Measurements from ENCODE around the gene PGGHG.

DNA sequence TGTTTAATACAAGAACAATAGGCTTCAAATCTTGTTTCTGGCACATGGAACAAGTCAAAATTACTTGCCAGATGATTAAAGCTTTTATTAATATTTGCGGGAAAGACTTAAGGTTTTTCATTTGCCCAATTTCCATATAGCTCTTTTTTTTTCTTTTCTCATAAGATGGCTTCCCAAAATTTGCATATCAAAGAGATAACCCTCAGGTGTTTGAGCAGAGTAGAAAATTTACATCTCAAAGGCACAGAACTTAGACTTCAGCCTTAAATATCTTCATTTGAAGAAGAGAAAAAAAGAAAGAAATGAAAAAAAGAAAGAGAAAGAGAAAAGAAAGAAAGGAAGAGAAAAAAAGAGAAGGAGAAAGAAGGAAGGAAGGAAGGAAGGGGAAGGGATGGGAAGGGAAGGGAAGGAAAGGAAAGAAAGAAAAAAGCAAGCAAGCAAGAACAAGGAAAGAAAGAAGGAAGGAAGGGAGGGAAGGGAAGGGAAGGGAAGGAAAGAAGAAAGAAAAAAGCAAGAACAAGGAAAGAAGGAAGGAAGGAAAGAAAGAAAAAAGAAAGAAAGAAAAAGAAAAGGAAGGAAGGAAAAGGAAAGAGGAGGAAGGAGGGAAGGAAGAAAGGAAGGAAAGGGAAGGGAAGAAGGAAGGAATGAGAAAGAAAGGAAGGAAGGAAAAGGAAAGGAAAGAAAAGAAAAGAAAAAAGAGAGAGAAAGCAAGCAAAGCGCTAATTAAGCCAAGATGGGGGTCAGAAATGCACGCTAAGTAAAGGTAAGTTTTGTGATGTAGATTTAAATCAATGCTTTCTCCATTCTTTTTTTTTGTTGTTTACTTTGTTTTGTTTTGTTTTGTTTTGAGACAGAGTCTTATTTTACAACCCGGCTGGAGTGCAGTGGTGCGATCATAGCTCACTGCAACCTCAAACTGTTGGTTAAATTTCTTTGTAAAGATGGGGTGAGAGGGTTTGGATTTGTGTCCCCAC is 51.9 kb downstream of the PGGHG start:
- TF ChIP-seq, protein P1, sequence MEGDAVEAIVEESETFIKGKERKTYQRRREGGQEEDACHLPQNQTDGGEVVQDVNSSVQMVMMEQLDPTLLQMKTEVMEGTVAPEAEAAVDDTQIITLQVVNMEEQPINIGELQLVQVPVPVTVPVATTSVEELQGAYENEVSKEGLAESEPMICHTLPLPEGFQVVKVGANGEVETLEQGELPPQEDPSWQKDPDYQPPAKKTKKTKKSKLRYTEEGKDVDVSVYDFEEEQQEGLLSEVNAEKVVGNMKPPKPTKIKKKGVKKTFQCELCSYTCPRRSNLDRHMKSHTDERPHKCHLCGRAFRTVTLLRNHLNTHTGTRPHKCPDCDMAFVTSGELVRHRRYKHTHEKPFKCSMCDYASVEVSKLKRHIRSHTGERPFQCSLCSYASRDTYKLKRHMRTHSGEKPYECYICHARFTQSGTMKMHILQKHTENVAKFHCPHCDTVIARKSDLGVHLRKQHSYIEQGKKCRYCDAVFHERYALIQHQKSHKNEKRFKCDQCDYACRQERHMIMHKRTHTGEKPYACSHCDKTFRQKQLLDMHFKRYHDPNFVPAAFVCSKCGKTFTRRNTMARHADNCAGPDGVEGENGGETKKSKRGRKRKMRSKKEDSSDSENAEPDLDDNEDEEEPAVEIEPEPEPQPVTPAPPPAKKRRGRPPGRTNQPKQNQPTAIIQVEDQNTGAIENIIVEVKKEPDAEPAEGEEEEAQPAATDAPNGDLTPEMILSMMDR (optimal IDR thresholded peaks at IDR 0.05 in 1 of 3, IDR thresholded peaks at IDR 0.05 in 1 of 3, conservative IDR thresholded peaks at IDR 0.05 in 1 of 3; ENCODE audit: extremely low read depth in 1 of 3, insufficient read depth in 2 of 3, low read length in 3 of 3), result no peak
- TF ChIP-seq EZH2 (IDR thresholded peaks at IDR 0.05; ENCODE audit: low read length), result no peak

Data from keratinocyte (primary cell).